ENCODE measurements around the gene SPDEF.

The SPDEF gene

GRCh38 chr6:34490390-34491090, 65.6 kb downstream of the SPDEF start:
- H3F3A ChIP-seq (ENCODE audit: control insufficient read depth, insufficient read depth): no peaks in the 10 kb centered on the region
- H3K4me1 ChIP-seq (ENCODE audit: control insufficient read depth, low read length): peaks cover 22% of the 10 kb centered on the region
- peaks cover 20% of the 10 kb centered on the region for H3K79me2 ChIP-seq (ENCODE audit: control insufficient read depth, low read length)
- H3K36me3 ChIP-seq (ENCODE audit: control insufficient read depth, low read length): no peaks in the 10 kb centered on the region
- H3K9me3 ChIP-seq (ENCODE audit: control insufficient read depth, insufficient read depth, low read length): no peaks in the 10 kb centered on the region
- H4K20me1 ChIP-seq (ENCODE audit: control insufficient read depth, insufficient read depth, low read depth, low read length): no peaks in the 10 kb centered on the region
- H3K4me2 ChIP-seq (ENCODE audit: low read length): no peak overlapping the region
- no peaks in the 10 kb centered on the region for H3K27me3 ChIP-seq (ENCODE audit: control insufficient read depth, low read length)
- H3K9me2 ChIP-seq (replicated peaks; ENCODE audit: control insufficient read depth, low read length): no peaks in the 10 kb centered on the region
- H3K4me3 ChIP-seq (ENCODE audit: low read length): no peak overlapping the region
- TF ChIP-seq CTCF (IDR thresholded peaks at IDR 0.05; ENCODE audit: low read depth, low read length, poor library complexity, severe bottlenecking): no peak
- no peak for TF ChIP-seq EZH2phosphoT487 (IDR thresholded peaks at IDR 0.05; ENCODE audit: borderline replicate concordance, low read length)
- no peak overlapping the region for H3K27ac ChIP-seq (ENCODE audit: low read depth, low read length)

GRCh38 chr6:34489207-34489805, 66.8 kb downstream of the SPDEF start:
- Histone ChIP-seq H3K9me2 (replicated peaks; ENCODE audit: control insufficient read depth, low read length) (no peaks in the 10 kb centered on the region), H3K27me3 (ENCODE audit: control insufficient read depth, low read length) (no peaks in the 10 kb centered on the region), H3K27ac (ENCODE audit: low read depth, low read length) (no peak overlapping the region), H3K4me3 (ENCODE audit: low read length) (no peak overlapping the region), H3K36me3 (ENCODE audit: control insufficient read depth, low read length) (no peaks in the 10 kb centered on the region), H4K20me1 (ENCODE audit: control insufficient read depth, insufficient read depth, low read depth, low read length) (no peaks in the 10 kb centered on the region), H3K4me2 (ENCODE audit: low read length) (no peak overlapping the region), H3K79me2 (ENCODE audit: control insufficient read depth, low read length) (peaks cover 24% of the 10 kb centered on the region), H3K4me1 (ENCODE audit: control insufficient read depth, low read length) (peaks cover 32% of the 10 kb centered on the region), H3F3A (ENCODE audit: control insufficient read depth, insufficient read depth) (no peaks in the 10 kb centered on the region), H3K9me3 (ENCODE audit: control insufficient read depth, insufficient read depth, low read length) (no peaks in the 10 kb centered on the region)
- no peak for TF ChIP-seq CTCF (IDR thresholded peaks at IDR 0.05; ENCODE audit: low read depth, low read length, poor library complexity, severe bottlenecking)
- no peak for TF ChIP-seq EZH2phosphoT487 (IDR thresholded peaks at IDR 0.05; ENCODE audit: borderline replicate concordance, low read length)

Data from DOHH2 (cell line).